Esophagus squamous epithelium (tissue), 4 donors: ENCODE data around the gene VASH2.

Experiments
- CTCF ChIP-seq, 6 experiments: fragments of 450-650 bp in 4 of 6; fragments of 200-600 bp in 2 of 6; sonication (generic) in 2 of 6; IDR thresholded peaks; one replicate each; pipeline ENCODE4 v1.5.1; 2016 to 2019; ENCODE audit warnings: antibody characterized with exemption in 6 of 6, mild to moderate bottlenecking in 4 of 6, moderate library complexity in 4 of 6
- POLR2A ChIP-seq, 4 donors: fragments of 450-650 bp; IDR thresholded peaks; one replicate each; pipeline ENCODE4 v1.6.1; 2017; ENCODE audit warnings: antibody characterized with exemption in 4 of 4, mild to moderate bottlenecking in 4 of 4, moderate library complexity in 3 of 4

GRCh38 chr1:212908971-212909370, 41.4 kb upstream of the VASH2 start:
- TF ChIP-seq CTCF (IDR thresholded peaks at IDR 0.05) = no peak
- TF ChIP-seq POLR2A (IDR thresholded peaks at IDR 0.05) = no peak
